DND-41 (cell line): ENCODE measurements around the gene CAPN5.

Experiments used
- CTCF ChIP-seq: IDR thresholded peaks from 2 replicates; pipeline ENCODE4 v1.5.1; 2012; ENCODE audit warnings: borderline replicate concordance, low read length, moderate library complexity, mild to moderate bottlenecking; ENCODE audit not compliant: poor library complexity, severe bottlenecking; ENCODE audit errors: extremely low read depth
- EZH2 ChIP-seq: IDR thresholded peaks from 3 replicates; pipeline ENCODE4 v1.6.1; 2012; ENCODE audit warnings: borderline replicate concordance, low read depth, mild to moderate bottlenecking, moderate library complexity, low read length, inconsistent platforms; ENCODE audit not compliant: severe bottlenecking

- TF ChIP-seq EZH2 (no peak), CTCF (no peak)
These were observed 24.6 kb upstream of the CAPN5 start for GRCh38 chr11:77042111-77042726.
